Esophagus muscularis mucosa (tissue), 3 donors: Measurements from ENCODE around the gene NSMF.

ENCODE experiments used
- CTCF ChIP-seq, 3 experiments: fragments of 200-600 bp in 2 of 3; fragments of 450-650 bp in 1 of 3; sonication (generic) in 2 of 3; IDR thresholded peaks; one replicate each; pipeline ENCODE4 v1.5.1; 2017 to 2019; ENCODE audit warnings: antibody characterized with exemption in 3 of 3, mild to moderate bottlenecking in 2 of 3, moderate library complexity in 1 of 3
- POLR2A ChIP-seq: fragments of 450-650 bp; IDR thresholded peaks from one replicate; pipeline ENCODE4 v1.6.1; 2017; ENCODE audit warnings: antibody characterized with exemption, moderate library complexity, mild to moderate bottlenecking, low read depth

GRCh38 chr9:137462396-137462985 lies 3.4 kb upstream of the NSMF start:
- TF ChIP-seq CTCF (IDR thresholded peaks at IDR 0.05) = no peak
- no peak for TF ChIP-seq POLR2A
